Stomach (tissue), 4 donors: Measurements from ENCODE around the gene SEMA3D.

Source experiments
- EP300 ChIP-seq: sonication (generic); formaldehyde crosslinking; IDR thresholded peaks from one replicate; pipeline ENCODE4 v1.6.1; 2017; ENCODE audit warnings: antibody characterized with exemption
- POLR2A ChIP-seq, 4 donors: fragments of 450-650 bp; IDR thresholded peaks; one replicate each; pipeline ENCODE4 v1.6.1; 2016; ENCODE audit warnings: antibody characterized with exemption in 4 of 4, control low read depth in 2 of 4, mild to moderate bottlenecking in 1 of 4, moderate library complexity in 1 of 4
- POLR2AphosphoS5 ChIP-seq, 3 donors: sonication (generic); formaldehyde crosslinking; IDR thresholded peaks; one replicate each; pipeline ENCODE4 v1.6.1; 2016; ENCODE audit warnings: antibody characterized with exemption in 3 of 3
- TF ChIP-seq, protein P1 (sequence below), 7 experiments: fragments of 450-650 bp in 4 of 7; fragments of 200-600 bp in 3 of 7; sonication (generic) in 3 of 7; IDR thresholded peaks; one replicate each; pipeline ENCODE4 v1.5.1; 2016 to 2019; ENCODE audit warnings: antibody characterized with exemption in 7 of 7, control low read depth in 2 of 7, mild to moderate bottlenecking in 1 of 7

DNA sequence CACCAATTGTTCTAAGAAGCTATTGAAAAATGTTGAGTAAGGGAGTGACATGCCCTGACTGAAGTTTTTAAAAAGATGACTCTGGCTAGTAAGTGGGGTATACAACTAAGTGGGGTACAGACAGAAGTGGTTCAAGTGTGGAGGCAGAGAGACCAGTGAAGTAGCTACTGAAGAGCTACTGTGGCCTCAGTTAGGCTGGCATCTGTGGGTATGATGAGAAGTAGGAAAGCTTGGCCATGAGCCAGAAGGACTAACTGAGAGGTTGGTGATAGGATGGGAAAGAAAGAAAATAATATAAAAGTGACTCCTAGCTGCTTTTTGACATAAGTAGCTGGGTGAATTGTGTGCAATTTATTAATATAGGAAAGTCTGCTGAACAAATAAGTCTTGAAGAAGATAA lies 176.6 kb downstream of the SEMA3D start:
- TF ChIP-seq, protein P1, sequence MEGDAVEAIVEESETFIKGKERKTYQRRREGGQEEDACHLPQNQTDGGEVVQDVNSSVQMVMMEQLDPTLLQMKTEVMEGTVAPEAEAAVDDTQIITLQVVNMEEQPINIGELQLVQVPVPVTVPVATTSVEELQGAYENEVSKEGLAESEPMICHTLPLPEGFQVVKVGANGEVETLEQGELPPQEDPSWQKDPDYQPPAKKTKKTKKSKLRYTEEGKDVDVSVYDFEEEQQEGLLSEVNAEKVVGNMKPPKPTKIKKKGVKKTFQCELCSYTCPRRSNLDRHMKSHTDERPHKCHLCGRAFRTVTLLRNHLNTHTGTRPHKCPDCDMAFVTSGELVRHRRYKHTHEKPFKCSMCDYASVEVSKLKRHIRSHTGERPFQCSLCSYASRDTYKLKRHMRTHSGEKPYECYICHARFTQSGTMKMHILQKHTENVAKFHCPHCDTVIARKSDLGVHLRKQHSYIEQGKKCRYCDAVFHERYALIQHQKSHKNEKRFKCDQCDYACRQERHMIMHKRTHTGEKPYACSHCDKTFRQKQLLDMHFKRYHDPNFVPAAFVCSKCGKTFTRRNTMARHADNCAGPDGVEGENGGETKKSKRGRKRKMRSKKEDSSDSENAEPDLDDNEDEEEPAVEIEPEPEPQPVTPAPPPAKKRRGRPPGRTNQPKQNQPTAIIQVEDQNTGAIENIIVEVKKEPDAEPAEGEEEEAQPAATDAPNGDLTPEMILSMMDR (IDR thresholded peaks at IDR 0.05): no peak
- TF ChIP-seq POLR2A (IDR thresholded peaks at IDR 0.05): no peak
- no peak for TF ChIP-seq POLR2AphosphoS5 (IDR thresholded peaks at IDR 0.05)
- no peak for TF ChIP-seq EP300
